ENCODE results near the gene PRKAG1. TPM values are rescaled to one million over a fixed set of nuclear protein-coding genes. Genes with fewer than 3 reads are reported as not detected.
A peak's percentile ranks its signal among the peaks of the same experiment; 100 is the strongest.

PRKAG1 gene
- total RNA-seq, 6 experiments from 2014 or later = 24.8 to 36.2 (median 30.1) TPM

GRCh38 chr12:48961801-48962200 lies 56.8 kb downstream of the PRKAG1 start:
- Histone ChIP-seq H3K4me3 (no peak overlapping the region), H3K27ac (no peak overlapping the region), H3K36me3 (no peaks in the 10 kb centered on the region), H3K27me3 (no peaks in the 10 kb centered on the region), H3K9me3 (no peaks in the 10 kb centered on the region), H3K4me1 (no peaks in the 10 kb centered on the region)
- no peak for ATAC-seq
- intact Hi-C loops (cut with DNase I) = no loop called here
- no peak for DNase-seq
- TF ChIP-seq POLR2A (IDR thresholded peaks at IDR 0.05) (no peak), CTCF (IDR thresholded peaks at IDR 0.05) (no peak)

GRCh38 chr12:48961331-48961730 lies 57.2 kb downstream of the PRKAG1 start:
- WGBS (ENCODE audit: insufficient coverage, low coverage, low lambda C conversion rate, missing lambda C conversion rate) = 36% methylated on average over 3 of the region's 4 CpGs
- H3K36me3 ChIP-seq = no peaks in the 10 kb centered on the region
- DNase-seq (no peak), ATAC-seq (no peak)
- no peak for TF ChIP-seq CTCF (IDR thresholded peaks at IDR 0.05)
- no peak for TF ChIP-seq POLR2A (IDR thresholded peaks at IDR 0.05)
- no peaks in the 10 kb centered on the region for H3K4me1 ChIP-seq
- H3K9me3 ChIP-seq = no peaks in the 10 kb centered on the region
- intact Hi-C loops (cut with DNase I) = no loop called here
- no peak overlapping the region for H3K4me3 ChIP-seq
- no peak overlapping the region for H3K27ac ChIP-seq
- no peaks in the 10 kb centered on the region for H3K27me3 ChIP-seq

- no peak overlapping the region for H3K27ac ChIP-seq
- no peaks in the 10 kb centered on the region for H3K9me3 ChIP-seq
- H3K4me3 ChIP-seq = no peak overlapping the region
- DNase-seq = no peak
- intact Hi-C loops (cut with DNase I) = no loop called here
- H3K36me3 ChIP-seq = no peaks in the 10 kb centered on the region
- H3K4me1 ChIP-seq = peaks cover 0 to 4% (median 0%) of the 10 kb centered on the region in 4 donors
- TF ChIP-seq CTCF (IDR thresholded peaks at IDR 0.05) (no peak), POLR2A (IDR thresholded peaks at IDR 0.05) (no peak)
- no peaks in the 10 kb centered on the region for H3K27me3 ChIP-seq
- 28% methylated on average over 2 of the region's 3 CpGs for WGBS (ENCODE audit: insufficient coverage, low coverage, low lambda C conversion rate, missing lambda C conversion rate)
- ATAC-seq = no peak
Measured at GRCh38 chr12:48960834-48961233, 57.7 kb downstream of the PRKAG1 start.

GRCh38 chr12:48958049-48958388 lies 60.6 kb downstream of the PRKAG1 start:
- intact Hi-C loops (cut with DNase I) = no loop called here
- Histone ChIP-seq H3K27ac (no peak overlapping the region), H3K4me3 (peak overlapping the region; percentile 87 to 98 (median 94)), H3K36me3 (peaks cover 0 to under 1% (median 0%) of the 10 kb centered on the region in 4 donors), H3K27me3 (no peaks in the 10 kb centered on the region), H3K9me3 (no peaks in the 10 kb centered on the region), H3K4me1 (peaks cover 0 to 4% (median 0%) of the 10 kb centered on the region in 4 donors)
- DNase-seq = no peak
- no peak for ATAC-seq
- WGBS (ENCODE audit: insufficient coverage, low coverage, low lambda C conversion rate, missing lambda C conversion rate) = 12% methylated on average over 3 of the region's 3 CpGs
- TF ChIP-seq CTCF (IDR thresholded peaks at IDR 0.05) = no peak
- TF ChIP-seq POLR2A (IDR thresholded peaks at IDR 0.05) = no peak
